CD8-positive, alpha-beta memory T cell (primary cell): ENCODE data around the gene TNNT3. TPM values are rescaled to one million over a fixed set of nuclear protein-coding genes. Genes with fewer than 3 reads are reported as not detected.
"Not testable (repeated sequence)": the region's sequence is repeated elsewhere in the genome, so short reads cannot be mapped to it uniquely, and the experiment has no call there.

ENCODE experiments used
- CTCF ChIA-PET: fragments of 350-600 bp; sonication (Branson Sonifier 250); formaldehyde crosslinking; loops from one replicate; lab custom pipeline; 2021; ENCODE audit warnings: antibody characterized with exemption; lab: Charles Lee
- POLR2A ChIA-PET: fragments of 350-600 bp; sonication (Branson Sonifier 250); formaldehyde crosslinking; loops from one replicate; lab custom pipeline; 2021; ENCODE audit warnings: antibody characterized with exemption; lab: Charles Lee
- DNase-seq, 5 donors: peaks; one replicate each; pipeline versions ENCODE4 v3.0.0 to v3.0.0-alpha.2; 2020 to 2022; ENCODE audit warnings: mixed read lengths in 1 of 5
- H3K27ac ChIP-seq: one replicate; pipeline ENCODE4 v1.7.0; 2013; ENCODE audit warnings: low read depth, mild to moderate bottlenecking, low read length, moderate library complexity
- H3K27me3 ChIP-seq: 2 replicates; pipeline ENCODE4 v1.7.0; 2013; ENCODE audit warnings: low read length, mild to moderate bottlenecking; ENCODE audit not compliant: insufficient read depth, poor library complexity, severe bottlenecking
- H3K36me3 ChIP-seq: 2 replicates; pipeline ENCODE4 v1.7.0; 2013; ENCODE audit warnings: mild to moderate bottlenecking, low read length, moderate library complexity; ENCODE audit not compliant: insufficient read depth
- H3K4me1 ChIP-seq: 2 replicates; pipeline ENCODE4 v1.7.0; 2013; ENCODE audit warnings: mild to moderate bottlenecking, low read length, moderate library complexity; ENCODE audit not compliant: insufficient read depth
- H3K4me3 ChIP-seq: 2 replicates; pipeline ENCODE4 v1.7.0; 2013; ENCODE audit warnings: mild to moderate bottlenecking, low read length
- H3K9me3 ChIP-seq: 2 replicates; pipeline ENCODE4 v1.7.0; 2013; ENCODE audit warnings: mild to moderate bottlenecking, low read length
- H3K27ac Mint-ChIP-seq, 8 donors: one replicate each; pipeline ENCODE4 v1.8.0; 2020 to 2021; ENCODE audit warnings: mixed read lengths in 8 of 8, mild to moderate bottlenecking in 6 of 8, inconsistent platforms in 3 of 8, moderate library complexity in 3 of 8
- H3K27me3 Mint-ChIP-seq, 2 donors: one replicate each; pipeline ENCODE4 v1.8.0; 2020 to 2021; ENCODE audit warnings: mixed read lengths in 2 of 2, mild to moderate bottlenecking in 1 of 2, moderate library complexity in 1 of 2
- H3K36me3 Mint-ChIP-seq, 3 donors: one replicate each; pipeline ENCODE4 v1.8.0; 2020 to 2021; ENCODE audit warnings: mixed read lengths in 3 of 3, inconsistent platforms in 1 of 3, mild to moderate bottlenecking in 1 of 3
- H3K4me1 Mint-ChIP-seq, 3 donors: one replicate each; pipeline ENCODE4 v1.8.0; 2020 to 2021; ENCODE audit warnings: mixed read lengths in 3 of 3, inconsistent platforms in 1 of 3, mild to moderate bottlenecking in 1 of 3
- H3K4me3 Mint-ChIP-seq, 7 donors: one replicate each; pipeline ENCODE4 v1.8.0; 2020 to 2021; ENCODE audit warnings: mixed read lengths in 7 of 7, mild to moderate bottlenecking in 6 of 7, moderate library complexity in 4 of 7, inconsistent platforms in 2 of 7
- H3K9me3 Mint-ChIP-seq, 5 donors: one replicate each; pipeline ENCODE4 v1.8.0; 2020 to 2022; ENCODE audit warnings: mixed read lengths in 5 of 5, mild to moderate bottlenecking in 3 of 5, moderate library complexity in 2 of 5, inconsistent platforms in 1 of 5
- polyA plus RNA-seq: library from polyadenylated mRNA; unstranded; fragments of 300-500 nt; fragmentation: Illumina TruSeq; gene quantifications from one replicate; pipeline ENCODE4 v1.2.3, GENCODE V29; 2021
- total RNA-seq, 2 experiments: library from RNA; stranded (reverse); gene quantifications; one replicate each; pipeline ENCODE4 v1.2.3, GENCODE V29; 2021

The TNNT3 gene
- total and polyA plus RNA-seq, 3 experiments from 2014 or later, result 1.4 to 1.6 TPM; not detected in 1

DNA sequence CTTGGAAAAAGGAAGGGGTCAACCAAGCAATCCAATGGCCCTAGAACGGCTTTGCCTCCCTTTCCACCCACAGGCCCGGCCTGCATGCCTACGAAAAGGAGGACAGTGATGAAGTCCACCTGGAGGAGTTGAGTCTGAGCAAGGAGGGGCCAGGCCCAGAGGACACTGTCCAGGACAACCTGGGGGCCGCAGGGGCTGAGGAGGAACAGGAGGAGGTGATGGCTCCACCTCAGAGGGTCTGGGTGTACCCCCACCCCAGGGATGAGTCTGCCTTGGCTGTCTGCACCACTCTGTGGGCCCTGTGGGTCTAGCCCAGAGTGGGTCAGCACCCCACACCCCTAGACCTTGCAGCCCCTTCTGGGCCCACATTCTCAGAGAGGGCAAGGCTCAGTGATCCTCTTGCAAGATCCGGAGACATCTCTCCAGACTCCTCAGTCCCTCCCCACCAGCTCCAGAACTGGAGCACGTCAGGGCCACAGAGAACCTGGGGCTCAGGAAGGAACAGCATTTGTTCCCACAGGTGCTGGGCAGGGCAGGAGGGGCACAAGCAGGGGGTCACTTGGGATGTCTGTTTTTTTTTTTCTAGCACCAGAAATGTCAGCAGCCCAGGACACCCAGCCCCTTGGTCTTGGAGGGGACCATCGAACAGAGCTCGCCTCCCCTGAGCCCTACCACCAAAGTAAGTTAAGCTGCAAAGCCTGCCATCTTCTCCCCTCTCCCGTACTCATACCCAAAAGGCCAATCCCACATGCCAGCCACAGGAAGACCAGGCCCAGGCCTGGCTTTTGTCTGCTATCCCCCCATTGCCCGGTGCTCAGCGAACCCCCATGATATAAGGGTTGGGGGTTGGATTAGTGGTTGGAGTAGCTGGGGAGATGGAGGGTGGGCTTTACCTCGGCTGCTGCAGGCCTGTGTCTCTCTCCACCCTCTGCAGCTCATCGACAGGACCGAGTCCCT is 35.9 kb upstream of the TNNT3 start:
- Mint-ChIP-seq H3K9me3 (no peaks in the 10 kb centered on the region), H3K27ac (peak overlapping the region in 2 of 8 donors; percentile 31 to 88), H3K27me3 (no peaks in the 10 kb centered on the region), H3K4me1 (peaks cover 12 to 40% (median 23%) of the 10 kb centered on the region in 3 donors), H3K36me3 (peaks cover 0 to 17% (median 0%) of the 10 kb centered on the region in 3 donors), H3K4me3 (no peak overlapping the region)
- CTCF ChIA-PET, result interaction anchor here (0.8 to 4.5 kb wide), 9 partner anchors 14 to 267 kb away, joined by 4 to 93 read pairs (median 9); partner anchors contain the start of genes LSP1 and SYT8
- H3K27ac ChIP-seq, result no peak overlapping the region
- H3K27me3 ChIP-seq, result no peaks in the 10 kb centered on the region
- no peak overlapping the region for H3K4me3 ChIP-seq
- peaks cover 36% of the 10 kb centered on the region for H3K36me3 ChIP-seq
- POLR2A ChIA-PET, result no interaction called here
- DNase-seq, result peak in 1 of 5 donors; percentile 39
- peaks cover 16% of the 10 kb centered on the region for H3K4me1 ChIP-seq
- no peaks in the 10 kb centered on the region for H3K9me3 ChIP-seq

DNA sequence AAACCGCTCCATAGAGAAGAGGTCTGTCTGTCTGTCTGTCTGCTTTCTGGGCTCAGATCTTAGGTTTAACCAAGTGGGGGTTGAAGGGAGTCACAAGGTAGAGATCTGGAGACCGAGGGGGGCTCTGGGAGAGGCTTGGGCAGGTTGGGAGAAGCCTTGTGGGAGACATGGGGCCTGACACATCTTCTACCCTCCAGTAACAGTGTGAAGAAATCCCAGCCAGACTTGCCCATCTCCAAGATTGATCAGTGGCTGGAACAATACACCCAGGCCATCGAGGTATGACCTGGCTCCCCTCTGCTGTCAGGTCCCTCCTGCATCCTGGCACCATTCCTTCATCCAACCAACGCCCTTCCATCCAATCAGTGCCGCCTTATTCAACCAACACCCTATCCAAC is 35.2 kb upstream of the TNNT3 start:
- POLR2A ChIA-PET, result no interaction called here
- Mint-ChIP-seq H3K27ac (no peak overlapping the region), H3K4me1 (peaks cover 16 to 45% (median 28%) of the 10 kb centered on the region in 3 donors), H3K9me3 (no peaks in the 10 kb centered on the region), H3K4me3 (no peak overlapping the region), H3K36me3 (peaks cover 0 to 17% (median 0%) of the 10 kb centered on the region in 3 donors), H3K27me3 (no peaks in the 10 kb centered on the region)
- peaks cover 36% of the 10 kb centered on the region for H3K36me3 ChIP-seq
- H3K27me3 ChIP-seq, result no peaks in the 10 kb centered on the region
- DNase-seq, result no peak
- H3K9me3 ChIP-seq, result no peaks in the 10 kb centered on the region
- no peak overlapping the region for H3K27ac ChIP-seq
- no peak overlapping the region for H3K4me3 ChIP-seq
- CTCF ChIA-PET, result interaction anchor here (4.5 kb wide), 1 partner anchor 31 kb away, joined by 93 read pairs; the partner anchor contains the start of gene LSP1
- H3K4me1 ChIP-seq, result peaks cover 23% of the 10 kb centered on the region

DNA sequence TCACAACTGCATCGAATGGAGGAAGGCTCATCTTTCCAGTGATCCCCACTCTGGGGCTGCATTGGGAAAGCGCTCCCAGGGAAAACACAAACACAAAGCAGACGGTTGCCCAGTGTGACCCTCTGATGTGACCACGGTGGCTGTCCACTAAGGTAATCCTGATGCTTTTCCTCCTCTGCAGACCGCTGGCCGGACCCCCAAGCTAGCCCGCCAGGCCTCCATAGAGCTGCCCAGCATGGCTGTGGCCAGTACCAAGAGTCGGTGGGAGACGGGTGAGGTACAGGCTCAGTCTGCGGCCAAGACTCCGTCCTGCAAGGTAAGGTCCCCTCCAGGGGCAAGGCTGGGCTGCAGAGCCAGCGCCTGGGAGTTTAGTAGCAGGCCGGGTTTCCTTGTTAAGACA is 33.0 kb upstream of the TNNT3 start:
- Histone ChIP-seq H3K4me1 (peaks cover 46% of the 10 kb centered on the region), H3K36me3 (peaks cover 36% of the 10 kb centered on the region)
- CTCF ChIA-PET, H3K9me3 ChIP-seq, H3K27ac ChIP-seq, POLR2A ChIA-PET, H3K4me3 Mint-ChIP-seq, H3K27me3 ChIP-seq, H3K27me3 Mint-ChIP-seq, H3K9me3 Mint-ChIP-seq, H3K4me3 ChIP-seq: not testable (repeated sequence)
- Mint-ChIP-seq H3K4me1 (peaks cover 17 to 50% (median 18%) of the 10 kb centered on the region in 3 donors), H3K27ac (peak overlapping the region in 2 of 8 donors; percentile 17 to 28), H3K36me3 (peaks cover 0 to 15% (median 0%) of the 10 kb centered on the region in 3 donors)
- DNase-seq, result peak in 1 of 5 donors; percentile 23

DNA sequence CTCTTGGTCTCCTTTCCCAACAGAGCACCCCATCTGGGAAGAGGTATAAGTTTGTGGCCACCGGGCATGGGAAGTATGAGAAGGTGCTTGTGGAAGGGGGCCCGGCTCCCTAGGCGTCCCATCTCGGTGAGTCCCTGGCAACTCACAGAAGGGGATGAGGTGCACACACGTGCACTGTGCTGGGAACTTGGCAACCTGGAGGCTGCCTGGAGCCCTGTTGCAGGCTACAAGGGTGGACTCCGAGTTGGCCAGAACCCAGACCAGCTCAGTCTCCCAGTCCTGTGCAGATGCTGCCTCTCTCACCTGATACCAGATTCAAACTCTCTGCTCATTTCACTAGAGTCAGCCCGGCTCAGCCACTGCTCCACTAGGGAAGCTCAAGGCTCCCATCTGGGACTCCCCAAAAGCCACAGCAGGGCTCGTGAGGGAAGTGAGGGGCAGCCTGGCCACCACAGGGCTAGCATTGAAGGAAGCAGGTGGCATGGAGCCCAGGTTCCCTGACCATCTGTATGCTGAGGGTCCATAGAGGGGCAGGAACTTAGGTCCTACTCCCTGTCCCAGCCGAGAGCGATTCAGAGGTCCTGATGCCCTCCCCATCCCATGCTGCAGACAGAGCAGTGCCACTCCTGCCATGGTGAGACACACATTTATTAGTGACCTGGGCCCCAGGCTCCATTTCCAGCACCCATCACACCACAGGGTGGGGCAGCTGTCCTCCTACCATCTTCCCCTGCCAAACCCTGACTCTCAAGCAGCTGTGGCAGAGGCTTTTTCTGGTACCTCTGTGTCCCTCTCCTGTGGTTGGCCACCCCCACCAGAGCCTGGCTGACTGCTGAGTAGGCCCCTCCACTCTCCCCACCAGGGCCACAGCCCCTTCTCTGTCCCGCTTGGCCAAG is 31.8 kb upstream of the TNNT3 start:
- Mint-ChIP-seq H3K4me3 (peak overlapping the region in 1 of 7 donors; percentile 86), H3K27me3 (no peaks in the 10 kb centered on the region), H3K4me1 (peaks cover 22 to 56% (median 24%) of the 10 kb centered on the region in 3 donors), H3K9me3 (no peaks in the 10 kb centered on the region), H3K36me3 (peaks cover 0 to 16% (median 0%) of the 10 kb centered on the region in 3 donors), H3K27ac (peak overlapping the region; percentile 76 to 93 (median 89))
- ChIA-PET POLR2A (no interaction called here), CTCF (interaction anchor here (1.0 to 2.1 kb wide), 2 partner anchors 54 to 264 kb away, joined by 3 to 5 read pairs; no protein-coding TSS in a partner anchor)
- DNase-seq, result peak in 1 of 5 donors; percentile 45
- Histone ChIP-seq H3K27ac (no peak overlapping the region), H3K9me3 (no peaks in the 10 kb centered on the region), H3K4me3 (no peak overlapping the region), H3K27me3 (no peaks in the 10 kb centered on the region), H3K4me1 (peaks cover 39% of the 10 kb centered on the region), H3K36me3 (peaks cover 36% of the 10 kb centered on the region)

DNA sequence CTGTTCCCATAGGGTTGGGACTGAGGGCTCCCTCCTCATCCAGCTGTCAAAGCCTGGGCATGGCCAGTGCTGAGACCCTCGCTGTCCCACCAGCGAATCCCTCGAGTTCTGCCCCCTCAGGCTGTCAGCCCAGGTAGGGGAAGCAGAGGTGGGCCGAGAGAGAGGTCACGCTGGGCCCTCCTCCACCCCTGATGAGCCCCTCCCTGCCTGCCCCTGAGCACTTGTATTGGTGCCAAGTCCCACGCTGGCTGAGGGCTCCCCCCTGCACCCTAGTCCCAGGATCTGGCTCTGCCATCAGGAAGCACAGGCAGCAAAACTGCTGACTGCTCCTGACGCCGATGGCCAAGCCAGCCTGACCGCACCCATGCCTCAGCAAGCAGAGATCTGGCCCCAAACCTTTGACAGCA is 31.2 kb upstream of the TNNT3 start:
- Histone ChIP-seq H3K27me3 (no peaks in the 10 kb centered on the region), H3K36me3 (peaks cover 33% of the 10 kb centered on the region), H3K27ac (peak overlapping the region; percentile 31), H3K4me1 (peaks cover 39% of the 10 kb centered on the region), H3K9me3 (no peaks in the 10 kb centered on the region), H3K4me3 (no peak overlapping the region)
- ChIA-PET CTCF (interaction anchor here (1.1 to 2.1 kb wide), 7 partner anchors 11 to 263 kb away, joined by 3 to 5 read pairs (median 3); partner anchors contain the start of gene LSP1), POLR2A (interaction anchor here (0.6 to 2.0 kb wide), 4 partner anchors 29 to 38 kb away, joined by 3 to 9 read pairs (median 7); partner anchors contain the start of genes LSP1 and TNNT3)
- peaks cover 23 to 60% (median 27%) of the 10 kb centered on the region in 3 donors for H3K4me1 Mint-ChIP-seq
- H3K9me3 Mint-ChIP-seq, result no peaks in the 10 kb centered on the region
- H3K36me3 Mint-ChIP-seq, result peaks cover 0 to 13% (median 0%) of the 10 kb centered on the region in 3 donors
- H3K27me3 Mint-ChIP-seq, result no peaks in the 10 kb centered on the region
- H3K27ac Mint-ChIP-seq, result peak overlapping the region; percentile 67 to 93 (median 88)
- DNase-seq, result peak in 1 of 5 donors; percentile 46
- peak overlapping the region in 6 of 7 donors; percentile 43 to 86 (median 72) for H3K4me3 Mint-ChIP-seq

DNA sequence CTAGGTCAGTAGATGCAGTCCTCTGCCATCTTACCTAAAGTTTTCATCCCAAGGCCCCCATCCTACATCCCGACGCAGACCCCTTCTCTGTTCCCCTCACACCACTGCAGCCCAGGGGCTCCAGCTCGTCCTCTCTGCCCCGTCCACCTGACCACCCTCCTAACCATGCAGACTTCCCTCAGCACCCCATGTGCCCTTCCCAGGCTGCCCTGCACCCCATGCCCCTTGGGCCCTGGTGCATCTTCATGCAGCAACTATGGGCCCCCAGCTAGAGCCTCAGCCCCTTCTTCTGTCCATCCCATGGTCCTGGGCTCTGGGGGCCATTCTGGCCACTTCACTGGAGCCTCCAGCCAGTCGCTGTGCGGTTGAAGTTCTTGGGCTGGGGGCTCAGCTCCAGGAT is 30.7 kb upstream of the TNNT3 start:
- Histone ChIP-seq H3K27ac (peak overlapping the region; percentile 31), H3K4me3 (peak overlapping the region; percentile 39), H3K36me3 (peaks cover 28% of the 10 kb centered on the region), H3K4me1 (peaks cover 39% of the 10 kb centered on the region), H3K9me3 (no peaks in the 10 kb centered on the region), H3K27me3 (no peaks in the 10 kb centered on the region)
- Mint-ChIP-seq H3K27me3 (no peaks in the 10 kb centered on the region), H3K36me3 (peaks cover 0 to 13% (median 0%) of the 10 kb centered on the region in 3 donors), H3K9me3 (no peaks in the 10 kb centered on the region), H3K4me1 (peaks cover 27 to 64% (median 31%) of the 10 kb centered on the region in 3 donors), H3K4me3 (peak overlapping the region in 6 of 7 donors; percentile 43 to 86 (median 72)), H3K27ac (peak overlapping the region; percentile 76 to 93 (median 88))
- ChIA-PET CTCF (interaction anchor here (1.1 to 2.1 kb wide), 8 partner anchors 11 to 263 kb away, joined by 3 to 5 read pairs (median 4); partner anchors contain the start of gene LSP1), POLR2A (interaction anchor here (0.6 to 2.0 kb wide), 6 partner anchors 20 to 56 kb away, joined by 3 to 9 read pairs (median 4); partner anchors contain the start of genes LSP1 and TNNT3)
- peak in 1 of 5 donors; percentile 25 for DNase-seq
